ENCODE data around the gene RCOR2.

RCOR2 gene

GRCh38 chr11:63931876-63932275, 14.9 kb upstream of the RCOR2 start:
- peaks cover 30% of the 10 kb centered on the region for H3K27me3 ChIP-seq
- no peak overlapping the region for H3K27ac ChIP-seq
- H3K36me3 ChIP-seq, result no peaks in the 10 kb centered on the region
- TF ChIP-seq, protein P1, sequence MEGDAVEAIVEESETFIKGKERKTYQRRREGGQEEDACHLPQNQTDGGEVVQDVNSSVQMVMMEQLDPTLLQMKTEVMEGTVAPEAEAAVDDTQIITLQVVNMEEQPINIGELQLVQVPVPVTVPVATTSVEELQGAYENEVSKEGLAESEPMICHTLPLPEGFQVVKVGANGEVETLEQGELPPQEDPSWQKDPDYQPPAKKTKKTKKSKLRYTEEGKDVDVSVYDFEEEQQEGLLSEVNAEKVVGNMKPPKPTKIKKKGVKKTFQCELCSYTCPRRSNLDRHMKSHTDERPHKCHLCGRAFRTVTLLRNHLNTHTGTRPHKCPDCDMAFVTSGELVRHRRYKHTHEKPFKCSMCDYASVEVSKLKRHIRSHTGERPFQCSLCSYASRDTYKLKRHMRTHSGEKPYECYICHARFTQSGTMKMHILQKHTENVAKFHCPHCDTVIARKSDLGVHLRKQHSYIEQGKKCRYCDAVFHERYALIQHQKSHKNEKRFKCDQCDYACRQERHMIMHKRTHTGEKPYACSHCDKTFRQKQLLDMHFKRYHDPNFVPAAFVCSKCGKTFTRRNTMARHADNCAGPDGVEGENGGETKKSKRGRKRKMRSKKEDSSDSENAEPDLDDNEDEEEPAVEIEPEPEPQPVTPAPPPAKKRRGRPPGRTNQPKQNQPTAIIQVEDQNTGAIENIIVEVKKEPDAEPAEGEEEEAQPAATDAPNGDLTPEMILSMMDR (IDR thresholded peaks at IDR 0.05), result no peak
- no peaks in the 10 kb centered on the region for H3K9me3 ChIP-seq
- H3K4me3 ChIP-seq (ENCODE audit: low read depth in 1 of 2, low read length in 1 of 2), result no peak overlapping the region
- H3K4me1 ChIP-seq (ENCODE audit: control insufficient read depth in 1 of 2, insufficient read depth in 1 of 2, low read depth in 1 of 2, low read length in 1 of 2), result no peaks in the 10 kb centered on the region

- H3K36me3 ChIP-seq, result no peaks in the 10 kb centered on the region
- H3K27ac ChIP-seq, result no peak overlapping the region
- TF ChIP-seq, protein P1 (IDR thresholded peaks at IDR 0.05), result no peak
- no peaks in the 10 kb centered on the region for H3K9me3 ChIP-seq
- H3K4me1 ChIP-seq (ENCODE audit: control insufficient read depth in 1 of 2, insufficient read depth in 1 of 2, low read depth in 1 of 2, low read length in 1 of 2), result no peaks in the 10 kb centered on the region
- peaks cover 32% of the 10 kb centered on the region for H3K27me3 ChIP-seq
- H3K4me3 ChIP-seq (ENCODE audit: low read depth in 1 of 2, low read length in 1 of 2), result no peak overlapping the region
Observed at GRCh38 chr11:63931045-63931444, 14.1 kb upstream of the RCOR2 start.

DNA sequence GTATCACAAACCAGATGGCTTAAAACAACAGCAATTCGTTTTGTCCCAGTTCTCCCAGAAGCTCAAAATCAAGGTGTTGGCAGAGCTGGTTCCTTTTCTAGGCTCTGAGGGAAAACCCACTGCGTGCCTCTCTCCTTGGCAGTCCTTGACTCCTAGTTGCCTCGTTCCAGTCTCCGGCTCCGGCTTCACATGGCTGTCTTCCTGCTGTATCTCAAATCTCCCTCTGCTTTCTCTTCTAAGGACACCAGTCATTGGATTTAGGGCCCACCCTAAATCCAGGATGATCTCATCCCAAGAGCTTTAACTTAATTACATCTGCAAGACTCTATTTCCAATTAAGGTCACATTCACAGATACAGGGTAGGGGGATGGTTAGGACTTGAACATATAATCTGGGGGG, 12.7 kb upstream of the RCOR2 start:
- Histone ChIP-seq H3K4me3 (ENCODE audit: low read depth in 1 of 2, low read length in 1 of 2) (no peak overlapping the region), H3K27me3 (peaks cover 39% of the 10 kb centered on the region), H3K9me3 (no peaks in the 10 kb centered on the region), H3K36me3 (no peaks in the 10 kb centered on the region), H3K4me1 (ENCODE audit: control insufficient read depth in 1 of 2, insufficient read depth in 1 of 2, low read depth in 1 of 2, low read length in 1 of 2) (no peaks in the 10 kb centered on the region), H3K27ac (no peak overlapping the region)
- TF ChIP-seq, protein P1 (IDR thresholded peaks at IDR 0.05), result no peak

DNA sequence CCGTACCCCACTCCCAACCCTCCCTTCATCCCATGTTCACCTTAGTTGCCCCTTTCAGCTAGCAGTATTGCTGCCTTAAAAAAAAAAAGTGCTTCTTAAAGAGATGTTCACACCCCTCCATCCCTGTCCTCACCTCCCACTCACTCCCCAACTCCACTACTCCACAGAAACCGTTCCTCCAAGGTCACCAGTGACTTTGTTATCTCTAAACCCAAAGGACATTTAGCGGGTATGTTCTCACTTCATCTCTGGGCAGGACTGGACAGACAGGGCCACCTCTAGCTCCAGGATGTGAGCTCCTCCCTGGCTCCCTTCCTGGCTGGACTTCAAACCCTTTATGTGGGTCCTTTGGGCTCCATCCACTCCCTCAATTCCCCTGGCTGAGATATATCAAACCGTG, 6.4 kb upstream of the RCOR2 start:
- no peak overlapping the region for H3K4me3 ChIP-seq (ENCODE audit: low read depth in 1 of 2, low read length in 1 of 2)
- H3K36me3 ChIP-seq, result no peaks in the 10 kb centered on the region
- no peaks in the 10 kb centered on the region for H3K9me3 ChIP-seq
- TF ChIP-seq, protein P1 (IDR thresholded peaks at IDR 0.05), result no peak
- no peak overlapping the region for H3K27ac ChIP-seq
- H3K4me1 ChIP-seq (ENCODE audit: control insufficient read depth in 1 of 2, insufficient read depth in 1 of 2, low read depth in 1 of 2, low read length in 1 of 2), result peaks cover 7 to 11% of the 10 kb centered on the region in 2 experiments
- peaks cover 83% of the 10 kb centered on the region for H3K27me3 ChIP-seq

DNA sequence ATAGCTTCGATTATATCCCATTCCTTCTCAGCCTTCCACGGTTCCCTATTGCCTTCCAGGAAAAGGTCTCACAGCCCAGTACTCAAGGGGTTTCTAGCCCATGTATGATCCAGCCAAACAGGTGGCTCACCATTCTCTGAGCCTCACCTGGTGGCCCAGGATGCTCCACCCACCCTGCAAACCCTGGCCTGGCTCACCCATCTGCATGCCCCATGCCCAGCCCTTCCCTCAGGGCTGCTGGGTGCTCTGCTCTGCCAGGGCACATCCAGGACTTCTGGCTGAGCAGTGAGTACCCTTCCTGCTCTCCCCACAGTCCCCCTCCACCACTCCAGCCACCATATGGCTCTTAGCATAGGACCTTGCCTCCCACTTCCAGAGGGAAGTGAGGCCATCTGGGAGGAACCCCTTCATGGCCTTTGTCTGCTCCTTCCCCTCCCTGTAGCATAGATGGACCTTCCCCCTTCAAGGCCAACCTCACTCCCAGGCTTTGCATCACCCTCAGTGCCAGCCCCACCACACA, 5.8 kb upstream of the RCOR2 start:
- Histone ChIP-seq H3K4me3 (ENCODE audit: low read depth in 1 of 2, low read length in 1 of 2) (no peak overlapping the region), H3K27me3 (peaks cover 83% of the 10 kb centered on the region), H3K4me1 (ENCODE audit: control insufficient read depth in 1 of 2, insufficient read depth in 1 of 2, low read depth in 1 of 2, low read length in 1 of 2) (peaks cover 8 to 15% of the 10 kb centered on the region in 2 experiments), H3K9me3 (no peaks in the 10 kb centered on the region), H3K27ac (no peak overlapping the region), H3K36me3 (no peaks in the 10 kb centered on the region)
- TF ChIP-seq, protein P1 (IDR thresholded peaks at IDR 0.05), result no peak

All from neutrophil (primary cell).